PC-9 (cell line): ENCODE measurements around the gene VPS13D. TPM values are rescaled to one million over a fixed set of nuclear protein-coding genes. Genes with fewer than 3 reads are reported as not detected.

Source experiments
- BruUV-seq: library from RNA; stranded (reverse); fragments of 400-500 nt; replicated peaks from 2 replicates; lab custom pipeline; 2021; lab: Mats Ljungman, UMichigan
- CTCF ChIA-PET: fragments of 300-600 bp; sonication (Branson Sonifier 250); formaldehyde crosslinking; loops from one replicate; lab custom pipeline; 2022; ENCODE audit warnings: antibody characterized with exemption; lab: Charles Lee
- POLR2A ChIA-PET: fragments of 300-600 bp; sonication (Branson Sonifier 250); formaldehyde crosslinking; loops from one replicate; lab custom pipeline; 2022; ENCODE audit warnings: antibody characterized with exemption; ENCODE audit not compliant: unreplicated experiment; lab: Charles Lee
- DNase-seq, 2 experiments: peaks; one replicate each; pipeline versions ENCODE4 v3.0.0 to v3.0.0-alpha.2; 2015 to 2022; ENCODE audit warnings: mixed read lengths in 1 of 2
- H2AFZ ChIP-seq: fragments of 200-600 bp; sonication (generic); 2 replicates; pipeline ENCODE4 v1.8.1; 2017; ENCODE audit warnings: antibody characterized with exemption
- H3F3A ChIP-seq: fragments of 200-600 bp; sonication (generic); 2 replicates; pipeline ENCODE4 v1.8.1; 2017; ENCODE audit warnings: antibody characterized with exemption, mild to moderate bottlenecking, low read depth; ENCODE audit not compliant: insufficient read depth
- H3K27ac ChIP-seq: fragments of 200-600 bp; sonication (generic); 2 replicates; pipeline ENCODE4 v1.6.1; 2016; ENCODE audit warnings: mixed run types
- H3K27me3 ChIP-seq: fragments of 200-600 bp; sonication (generic); 2 replicates; pipeline ENCODE4 v1.6.1; 2016; ENCODE audit warnings: low read depth, mixed run types; ENCODE audit not compliant: insufficient read depth
- H3K36me3 ChIP-seq: fragments of 200-600 bp; sonication (generic); 2 replicates; pipeline ENCODE4 v1.6.1; 2016; ENCODE audit warnings: low read depth, mixed run types
- H3K4me1 ChIP-seq: fragments of 200-600 bp; sonication (generic); replicated peaks from 2 replicates; pipeline ENCODE4 v1.6.1; 2016; ENCODE audit warnings: mixed run types; ENCODE audit not compliant: insufficient read depth
- H3K4me2 ChIP-seq: fragments of 200-600 bp; sonication (generic); 2 replicates; pipeline ENCODE4 v1.6.1; 2017; ENCODE audit warnings: mixed run types
- H3K4me3 ChIP-seq: fragments of 200-600 bp; sonication (generic); 2 replicates; pipeline ENCODE4 v1.6.1; 2016; ENCODE audit warnings: mixed run types
- H3K79me2 ChIP-seq: fragments of 200-600 bp; sonication (generic); 2 replicates; pipeline ENCODE4 v1.6.1; 2017; ENCODE audit warnings: low read depth, mixed run types
- H3K9me2 ChIP-seq: fragments of 200-600 bp; sonication (generic); 2 replicates; pipeline ENCODE4 v1.8.1; 2017; ENCODE audit warnings: mild to moderate bottlenecking; ENCODE audit not compliant: insufficient read depth
- H3K9me3 ChIP-seq: fragments of 200-600 bp; sonication (generic); 2 replicates; pipeline ENCODE4 v1.8.1; 2016; ENCODE audit warnings: low read depth; ENCODE audit not compliant: insufficient read depth
- H4K20me1 ChIP-seq: fragments of 200-600 bp; sonication (generic); 2 replicates; pipeline ENCODE4 v1.8.1; 2017; ENCODE audit not compliant: insufficient read depth
- EZH2 ChIP-seq: fragments of 200-600 bp; sonication (generic); IDR thresholded peaks from 2 replicates; pipeline ENCODE4 v1.8.0; 2017; ENCODE audit warnings: antibody characterized with exemption, low read depth
- intact Hi-C: fragments of 100-400 bp; cut with micrococcal nuclease; formaldehyde crosslinking; loops from one replicate; pipeline ENCODE4 v1.10.0; 2022; ENCODE audit not compliant: unreplicated experiment
- total RNA-seq: library from RNA; stranded (reverse); gene quantifications from 2 replicates; pipeline ENCODE4 v1.2.3, GENCODE V29; 2021
- TF ChIP-seq, protein P1 (sequence below): fragments of 200-600 bp; sonication (generic); conservative IDR thresholded peaks from 2 replicates; pipeline ENCODE4 v1.6.1; 2017; ENCODE audit warnings: mixed run types, antibody characterized with exemption, mild to moderate bottlenecking, moderate library complexity

The VPS13D gene
- total RNA-seq, 1 experiment from 2014 or later: 36.2 TPM

DNA sequence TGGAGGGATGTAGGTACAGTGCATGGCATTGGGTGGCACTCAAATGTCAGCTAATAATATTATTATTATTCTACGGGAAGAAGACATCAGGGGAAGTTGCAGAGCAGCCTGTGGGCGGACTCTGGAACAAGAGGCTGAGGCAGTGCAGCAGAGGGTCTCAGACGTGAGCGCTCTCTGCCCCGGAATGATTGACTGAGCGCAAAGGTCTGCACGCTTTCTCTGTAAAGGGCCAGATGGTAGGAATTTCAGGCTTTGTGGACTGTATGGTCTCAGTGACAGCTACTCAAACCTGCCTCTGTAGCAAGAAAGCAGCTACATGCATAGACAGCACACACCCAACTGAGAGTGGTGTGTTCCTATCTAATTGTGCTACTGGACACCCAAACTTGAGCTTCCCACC, 29.6 kb upstream of the VPS13D start:
- Histone ChIP-seq H2AFZ (no peak overlapping the region), H3K27ac (no peak overlapping the region), H3K4me3 (no peak overlapping the region), H3K9me2 (no peaks in the 10 kb centered on the region), H3K9me3 (no peaks in the 10 kb centered on the region), H3K79me2 (no peaks in the 10 kb centered on the region), H3K4me1 (no peaks in the 10 kb centered on the region), H3K4me2 (no peak overlapping the region), H3K27me3 (no peaks in the 10 kb centered on the region), H4K20me1 (no peaks in the 10 kb centered on the region), H3F3A (no peaks in the 10 kb centered on the region), H3K36me3 (no peaks in the 10 kb centered on the region)
- BruUV-seq: no TSS peak
- CTCF ChIA-PET: no interaction called here
- POLR2A ChIA-PET: no interaction called here
- intact Hi-C loops: loop anchor here (10.0 kb wide), 1 partner anchor 365 kb away; no protein-coding TSS in a partner anchor
- DNase-seq: no peak
- TF ChIP-seq, protein P1, sequence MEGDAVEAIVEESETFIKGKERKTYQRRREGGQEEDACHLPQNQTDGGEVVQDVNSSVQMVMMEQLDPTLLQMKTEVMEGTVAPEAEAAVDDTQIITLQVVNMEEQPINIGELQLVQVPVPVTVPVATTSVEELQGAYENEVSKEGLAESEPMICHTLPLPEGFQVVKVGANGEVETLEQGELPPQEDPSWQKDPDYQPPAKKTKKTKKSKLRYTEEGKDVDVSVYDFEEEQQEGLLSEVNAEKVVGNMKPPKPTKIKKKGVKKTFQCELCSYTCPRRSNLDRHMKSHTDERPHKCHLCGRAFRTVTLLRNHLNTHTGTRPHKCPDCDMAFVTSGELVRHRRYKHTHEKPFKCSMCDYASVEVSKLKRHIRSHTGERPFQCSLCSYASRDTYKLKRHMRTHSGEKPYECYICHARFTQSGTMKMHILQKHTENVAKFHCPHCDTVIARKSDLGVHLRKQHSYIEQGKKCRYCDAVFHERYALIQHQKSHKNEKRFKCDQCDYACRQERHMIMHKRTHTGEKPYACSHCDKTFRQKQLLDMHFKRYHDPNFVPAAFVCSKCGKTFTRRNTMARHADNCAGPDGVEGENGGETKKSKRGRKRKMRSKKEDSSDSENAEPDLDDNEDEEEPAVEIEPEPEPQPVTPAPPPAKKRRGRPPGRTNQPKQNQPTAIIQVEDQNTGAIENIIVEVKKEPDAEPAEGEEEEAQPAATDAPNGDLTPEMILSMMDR: no peak
- no peak for TF ChIP-seq EZH2

DNA sequence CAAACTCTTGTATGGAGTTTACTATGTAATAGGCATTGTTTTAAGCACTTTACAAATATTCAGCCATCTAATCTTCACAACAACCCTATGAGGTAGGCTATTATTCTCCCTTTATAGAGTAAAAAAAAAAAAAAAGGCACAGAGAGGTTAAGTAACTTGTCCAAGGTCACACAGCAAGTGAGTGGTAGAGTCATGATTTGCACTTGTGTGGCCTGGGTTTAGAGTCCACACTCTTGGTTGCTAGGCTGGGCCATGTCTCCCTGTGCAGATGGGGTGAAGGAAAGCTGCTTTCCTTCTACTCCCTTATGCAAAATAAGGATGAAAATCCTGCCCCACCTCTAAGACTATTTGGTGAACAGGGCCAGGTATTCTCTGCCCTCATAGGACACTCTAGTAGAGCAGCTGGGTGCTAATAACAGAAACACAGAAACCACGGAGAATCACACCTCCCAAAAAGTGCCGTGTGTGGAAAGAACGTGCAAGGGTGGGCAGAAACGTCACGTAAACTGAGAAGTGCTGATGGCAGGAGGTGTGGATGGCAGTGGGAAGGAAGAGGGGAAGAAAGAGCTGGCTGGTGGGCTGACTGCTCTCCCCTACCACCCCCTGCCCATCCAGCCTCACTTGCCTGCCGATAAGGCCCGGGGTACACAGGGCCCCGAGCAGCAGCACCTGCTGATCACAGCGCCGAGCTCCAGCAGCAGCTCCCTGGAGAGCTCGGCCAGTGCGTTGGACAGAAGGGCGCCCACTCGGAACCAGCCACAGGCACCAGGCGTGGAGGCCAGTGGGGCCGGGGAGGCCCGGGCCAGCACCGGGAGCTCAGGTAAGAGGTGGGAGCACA, 28.3 kb upstream of the VPS13D start:
- no peaks in the 10 kb centered on the region for H3K27me3 ChIP-seq
- no peak overlapping the region for H3K27ac ChIP-seq
- DNase-seq: no peak
- BruUV-seq: no TSS peak
- no peaks in the 10 kb centered on the region for H4K20me1 ChIP-seq
- CTCF ChIA-PET: no interaction called here
- H3K4me3 ChIP-seq: no peak overlapping the region
- no peaks in the 10 kb centered on the region for H3F3A ChIP-seq
- TF ChIP-seq EZH2: no peak
- TF ChIP-seq, protein P1: no peak
- H3K79me2 ChIP-seq: no peaks in the 10 kb centered on the region
- no peaks in the 10 kb centered on the region for H3K9me2 ChIP-seq
- H2AFZ ChIP-seq: no peak overlapping the region
- intact Hi-C loops: loop anchor here (10.0 kb wide), 1 partner anchor 367 kb away; no protein-coding TSS in a partner anchor
- H3K4me1 ChIP-seq: no peaks in the 10 kb centered on the region
- no peak overlapping the region for H3K4me2 ChIP-seq
- no peaks in the 10 kb centered on the region for H3K36me3 ChIP-seq
- POLR2A ChIA-PET: interaction anchor here (0.6 kb wide), 1 partner anchor 42 kb away, joined by 4 read pairs; no protein-coding TSS in a partner anchor
- no peaks in the 10 kb centered on the region for H3K9me3 ChIP-seq

DNA sequence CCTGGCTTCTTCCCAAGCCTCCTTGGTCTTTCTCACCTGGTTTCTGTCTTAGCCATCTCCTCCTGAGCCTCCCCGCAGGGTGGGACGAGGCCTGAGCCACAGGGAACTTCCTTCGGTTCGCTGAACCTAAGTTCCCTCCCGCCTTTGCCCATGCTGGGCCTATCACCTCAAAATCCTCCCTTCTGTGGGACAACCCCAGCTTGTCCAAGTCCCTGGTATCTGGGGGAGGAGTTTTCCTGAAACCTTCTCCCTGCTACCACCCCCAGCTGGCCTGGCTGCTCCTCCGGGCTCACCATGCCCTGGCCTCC, 27.7 kb upstream of the VPS13D start:
- DNase-seq: no peak
- no peak for TF ChIP-seq EZH2
- TF ChIP-seq, protein P1: no peak
- Histone ChIP-seq H3K27me3 (no peaks in the 10 kb centered on the region), H3K9me2 (no peaks in the 10 kb centered on the region), H4K20me1 (no peaks in the 10 kb centered on the region), H3K79me2 (no peaks in the 10 kb centered on the region), H3K9me3 (no peaks in the 10 kb centered on the region), H3K36me3 (no peaks in the 10 kb centered on the region), H2AFZ (no peak overlapping the region), H3K4me3 (no peak overlapping the region), H3K4me2 (no peak overlapping the region), H3K27ac (no peak overlapping the region), H3F3A (no peaks in the 10 kb centered on the region), H3K4me1 (no peaks in the 10 kb centered on the region)
- POLR2A ChIA-PET: interaction anchor here (0.6 kb wide), 1 partner anchor 43 kb away, joined by 4 read pairs; no protein-coding TSS in a partner anchor
- intact Hi-C loops: loop anchor here (10.0 kb wide), 1 partner anchor 367 kb away; no protein-coding TSS in a partner anchor
- CTCF ChIA-PET: no interaction called here
- no TSS peak for BruUV-seq
